Transverse colon (tissue), 3 donors: ENCODE data around the gene ADGRG3.

Experiments used
- CTCF ChIP-seq, 5 experiments: fragments of 200-600 bp in 3 of 5; fragments of 450-650 bp in 2 of 5; sonication (generic) in 3 of 5; IDR thresholded peaks; 1 replicate in 2 of 5; 2 replicates in 3 of 5; pipeline ENCODE4 v1.5.1; 2016 to 2017; ENCODE audit warnings: antibody characterized with exemption in 5 of 5, inconsistent platforms in 3 of 5, mild to moderate bottlenecking in 2 of 5, moderate library complexity in 1 of 5
- POLR2A ChIP-seq: fragments of 450-650 bp; IDR thresholded peaks from one replicate; pipeline ENCODE4 v1.6.1; 2016; ENCODE audit warnings: antibody characterized with exemption, mild to moderate bottlenecking, moderate library complexity

GRCh38 chr16:57624806-57625500, 43.2 kb upstream of the ADGRG3 start:
- TF ChIP-seq CTCF (IDR thresholded peaks at IDR 0.05) = no peak
- no peak for TF ChIP-seq POLR2A
